SK-N-SH (cell line): ENCODE results near the gene C17orf100.

Source experiments
- CTCF ChIP-seq: fragments of 200-600 bp; sonication (generic); IDR thresholded peaks from 2 replicates; pipeline ENCODE4 v1.6.1; 2017; ENCODE audit warnings: antibody characterized with exemption, mild to moderate bottlenecking, moderate library complexity
- EP300 ChIP-seq, 2 experiments: IDR thresholded peaks; 2 replicates each; pipeline versions ENCODE4 v1.4.0 to v1.6.1; 2012; ENCODE audit warnings: borderline replicate concordance in 1 of 2, low read depth in 1 of 2, low read length in 1 of 2
- FOSL2 ChIP-seq: IDR thresholded peaks from 2 replicates; pipeline ENCODE4 v1.4.0; 2012; ENCODE audit warnings: low read depth, mild to moderate bottlenecking, moderate library complexity, borderline replicate concordance
- FOXM1 ChIP-seq: IDR thresholded peaks from 2 replicates; pipeline ENCODE4 v1.4.0; 2012; ENCODE audit warnings: low read depth, mild to moderate bottlenecking
- JUND ChIP-seq: IDR thresholded peaks from 2 replicates; pipeline ENCODE4 v1.4.0; 2012
- NFIC ChIP-seq: IDR thresholded peaks from 2 replicates; pipeline ENCODE4 v1.4.0; 2012; ENCODE audit warnings: borderline replicate concordance
- RAD21 ChIP-seq: IDR thresholded peaks from 2 replicates; pipeline ENCODE4 v1.6.1; 2012; ENCODE audit warnings: mild to moderate bottlenecking, low read length
- RCOR1 ChIP-seq: fragments of 150-350 bp; IDR thresholded peaks from 2 replicates; pipeline ENCODE4 v1.6.1; 2017; ENCODE audit warnings: antibody characterized with exemption, low read length
- TCF12 ChIP-seq: IDR thresholded peaks from 2 replicates; pipeline ENCODE4 v1.4.0; 2012
- USF1 ChIP-seq: IDR thresholded peaks from 2 replicates; pipeline ENCODE4 v1.4.0; 2012; ENCODE audit warnings: low read depth, borderline replicate concordance
- YY1 ChIP-seq: IDR thresholded peaks from 2 replicates; pipeline ENCODE4 v1.4.0; 2012; ENCODE audit warnings: low read depth, mild to moderate bottlenecking

GRCh38 chr17:6670571-6670970 is 19.0 kb downstream of the C17orf100 start:
- TF ChIP-seq JUND (no peak), CTCF (no peak), RAD21 (no peak), USF1 (no peak), NFIC (no peak), FOSL2 (no peak), YY1 (no peak), FOXM1 (no peak), EP300 (IDR thresholded peaks at IDR 0.05; ENCODE audit: borderline replicate concordance in 1 of 2, low read depth in 1 of 2, low read length in 1 of 2) (no peak), RCOR1 (no peak), TCF12 (no peak)
